Prostate gland (tissue), 2 donors: ENCODE data around the gene PCYOX1L. TPM values are rescaled to one million over a fixed set of nuclear protein-coding genes. Genes with fewer than 3 reads are reported as not detected.

Experiments used
- DNase-seq: peaks from one replicate; pipeline ENCODE4 v3.0.0-alpha.2; 2019; ENCODE audit warnings: low spot score
- H3K27ac ChIP-seq, 2 donors: fragments of 200-600 bp; sonication (generic); 2 replicates each; pipeline ENCODE4 v1.5.1; 2017 to 2019
- H3K27me3 ChIP-seq: fragments of 200-600 bp; sonication (generic); replicated peaks from 2 replicates; pipeline ENCODE4 v1.5.1; 2019; ENCODE audit not compliant: insufficient read depth
- H3K36me3 ChIP-seq, 2 donors: fragments of 200-600 bp; sonication (generic); 1 replicate in 1 of 2; 2 replicates in 1 of 2; pipeline versions ENCODE4 v1.5.1 to v1.8.1; 2017 to 2019
- H3K4me1 ChIP-seq: fragments of 200-600 bp; sonication (generic); replicated peaks from 2 replicates; pipeline ENCODE4 v1.5.1; 2019
- H3K4me3 ChIP-seq, 2 donors: fragments of 200-600 bp; sonication (generic); 2 replicates each; pipeline ENCODE4 v1.5.1; 2017 to 2019
- H3K9me3 ChIP-seq: fragments of 200-600 bp; sonication (generic); 2 replicates; pipeline ENCODE4 v1.5.1; 2017
- POLR2A ChIP-seq: fragments of 450-650 bp; IDR thresholded peaks from one replicate; pipeline ENCODE4 v1.6.1; 2016; ENCODE audit warnings: antibody characterized with exemption, mild to moderate bottlenecking
- POLR2AphosphoS5 ChIP-seq: sonication (generic); formaldehyde crosslinking; IDR thresholded peaks from one replicate; pipeline ENCODE4 v1.6.1; 2017; ENCODE audit warnings: antibody characterized with exemption
- WGBS: methylation state at CpG from one replicate; pipeline ENCODE4 v1.1.5; 2018; 5-methylcytosine and 5-hydroxymethylcytosine counted together
- intact Hi-C: fragments of 100-400 bp; cut with DNase I; formaldehyde crosslinking; loops from one replicate; pipeline ENCODE4 v1.14.2; 2022
- total RNA-seq, 2 donors: library from RNA; depleted of rRNA; stranded (reverse); fragments of >200 nt; gene quantifications; one replicate each; pipeline ENCODE4 v1.1.0, GENCODE V29; 2016
- TF ChIP-seq, protein P1 (sequence below), 4 experiments: fragments of 200-600 bp in 2 of 4; fragments of 450-650 bp in 2 of 4; sonication (generic) in 2 of 4; IDR thresholded peaks; 1 replicate in 3 of 4; 2 replicates in 1 of 4; pipeline ENCODE4 v1.5.1; 2016 to 2019; ENCODE audit warnings: antibody characterized with exemption in 4 of 4, mild to moderate bottlenecking in 2 of 4, moderate library complexity in 2 of 4

Gene PCYOX1L
- total RNA-seq, 2 donors from 2014 or later: 7.7 to 20.7 TPM

GRCh38 chr5:149410071-149410470 is 52.2 kb downstream of the PCYOX1L start:
- Histone ChIP-seq H3K4me3 (peak overlapping the region; percentile 37 to 44), H3K27ac (peak overlapping the region; percentile 82 to 89), H3K27me3 (no peaks in the 10 kb centered on the region), H3K9me3 (no peaks in the 10 kb centered on the region), H3K36me3 (no peaks in the 10 kb centered on the region), H3K4me1 (no peaks in the 10 kb centered on the region)
- TF ChIP-seq POLR2A: no peak
- no peak for TF ChIP-seq POLR2AphosphoS5
- TF ChIP-seq, protein P1, sequence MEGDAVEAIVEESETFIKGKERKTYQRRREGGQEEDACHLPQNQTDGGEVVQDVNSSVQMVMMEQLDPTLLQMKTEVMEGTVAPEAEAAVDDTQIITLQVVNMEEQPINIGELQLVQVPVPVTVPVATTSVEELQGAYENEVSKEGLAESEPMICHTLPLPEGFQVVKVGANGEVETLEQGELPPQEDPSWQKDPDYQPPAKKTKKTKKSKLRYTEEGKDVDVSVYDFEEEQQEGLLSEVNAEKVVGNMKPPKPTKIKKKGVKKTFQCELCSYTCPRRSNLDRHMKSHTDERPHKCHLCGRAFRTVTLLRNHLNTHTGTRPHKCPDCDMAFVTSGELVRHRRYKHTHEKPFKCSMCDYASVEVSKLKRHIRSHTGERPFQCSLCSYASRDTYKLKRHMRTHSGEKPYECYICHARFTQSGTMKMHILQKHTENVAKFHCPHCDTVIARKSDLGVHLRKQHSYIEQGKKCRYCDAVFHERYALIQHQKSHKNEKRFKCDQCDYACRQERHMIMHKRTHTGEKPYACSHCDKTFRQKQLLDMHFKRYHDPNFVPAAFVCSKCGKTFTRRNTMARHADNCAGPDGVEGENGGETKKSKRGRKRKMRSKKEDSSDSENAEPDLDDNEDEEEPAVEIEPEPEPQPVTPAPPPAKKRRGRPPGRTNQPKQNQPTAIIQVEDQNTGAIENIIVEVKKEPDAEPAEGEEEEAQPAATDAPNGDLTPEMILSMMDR (IDR thresholded peaks at IDR 0.05): no peak
- DNase-seq: no peak
- 77% methylated on average over 6 of the region's 7 CpGs for WGBS
- intact Hi-C loops: no loop called here

DNA sequence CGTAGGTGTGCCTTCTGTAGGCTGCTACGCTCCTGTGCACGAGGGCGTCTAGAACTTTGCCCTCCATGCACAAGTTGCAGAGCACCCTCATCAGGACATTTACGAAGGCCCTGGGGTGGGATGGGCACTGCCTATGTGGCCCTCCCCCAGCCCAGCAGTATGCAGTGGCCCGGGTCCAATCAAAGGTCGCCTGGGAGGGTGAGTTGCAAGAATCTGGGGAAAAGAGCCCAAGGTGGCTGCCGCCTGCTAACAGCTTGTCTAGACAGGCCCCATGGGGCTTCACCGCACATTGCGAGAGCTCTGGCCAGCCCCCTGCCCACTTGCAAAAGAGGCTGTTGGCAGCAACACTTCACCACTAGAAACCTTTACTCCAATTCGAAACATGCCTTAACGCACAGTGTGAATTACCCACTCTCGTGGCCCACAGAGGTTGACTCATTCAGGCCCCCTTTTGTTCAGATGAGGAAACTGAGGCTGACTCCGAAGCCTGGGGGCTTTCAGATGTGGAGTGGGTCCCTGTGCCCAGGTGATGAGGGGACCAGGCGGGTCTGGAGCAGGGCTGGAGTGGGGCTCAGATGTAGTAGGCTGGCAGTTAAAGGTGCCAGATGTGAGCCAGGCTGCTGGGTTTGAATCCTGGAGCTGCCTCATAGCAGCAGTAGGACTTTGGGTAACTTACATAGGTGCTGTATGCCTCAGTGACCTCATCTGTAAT is 53.0 kb downstream of the PCYOX1L start:
- intact Hi-C loops: no loop called here
- no peaks in the 10 kb centered on the region for H3K27me3 ChIP-seq
- no peak for DNase-seq
- no peaks in the 10 kb centered on the region for H3K36me3 ChIP-seq
- no peaks in the 10 kb centered on the region for H3K4me1 ChIP-seq
- WGBS: 43% methylated on average over 15 of the region's 15 CpGs
- no peaks in the 10 kb centered on the region for H3K9me3 ChIP-seq
- H3K27ac ChIP-seq: peak overlapping the region; percentile 82 to 89
- TF ChIP-seq, protein P1 (IDR thresholded peaks at IDR 0.05): no peak
- TF ChIP-seq POLR2A (no peak), POLR2AphosphoS5 (no peak)
- peak overlapping the region; percentile 37 to 44 for H3K4me3 ChIP-seq

DNA sequence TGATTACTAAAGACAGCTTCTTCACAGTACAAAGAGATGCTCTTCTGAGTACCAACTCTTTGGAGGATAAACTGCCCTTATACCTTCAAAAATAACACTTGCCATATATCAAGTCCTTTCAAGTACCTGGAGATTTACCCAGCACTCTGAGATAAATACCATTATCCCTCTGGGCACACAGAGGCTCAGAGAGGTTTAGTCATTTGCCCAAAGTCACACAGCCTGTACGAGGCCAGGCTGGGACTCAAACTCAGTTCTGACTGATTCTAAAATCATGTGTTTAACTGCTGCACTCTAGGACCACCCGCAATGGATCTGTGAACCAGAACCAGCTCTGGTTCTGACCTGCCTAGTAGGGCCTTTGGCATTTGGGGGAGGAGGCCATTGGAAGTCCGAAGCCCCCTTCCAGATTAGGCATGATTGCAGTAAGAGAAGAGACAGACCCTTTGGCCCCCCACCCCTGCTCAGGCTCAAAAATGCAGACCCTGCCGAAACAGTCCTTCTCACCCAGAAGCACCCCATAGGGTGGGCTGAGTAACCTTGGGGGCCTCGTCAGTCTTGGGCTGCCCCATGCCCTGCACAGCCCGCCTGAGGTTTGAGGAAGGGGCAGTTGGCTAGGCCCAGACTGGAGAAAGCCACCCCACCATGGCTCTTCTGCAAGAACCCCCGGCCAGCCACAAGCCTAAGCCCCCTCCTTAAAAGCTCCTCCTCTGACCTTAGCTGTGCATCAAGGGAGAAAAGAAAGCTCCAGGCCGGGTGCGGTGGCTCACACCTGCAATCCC is 54.1 kb downstream of the PCYOX1L start:
- Histone ChIP-seq H3K9me3 (no peaks in the 10 kb centered on the region), H3K4me1 (no peaks in the 10 kb centered on the region), H3K4me3 (peak overlapping the region; percentile 37 to 44), H3K36me3 (no peaks in the 10 kb centered on the region), H3K27ac (peak overlapping the region; percentile 82 to 89), H3K27me3 (no peaks in the 10 kb centered on the region)
- TF ChIP-seq POLR2AphosphoS5: no peak
- TF ChIP-seq, protein P1 (IDR thresholded peaks at IDR 0.05): no peak
- WGBS: 65% methylated on average over 9 of the region's 9 CpGs
- no peak for DNase-seq
- intact Hi-C loops: no loop called here

GRCh38 chr5:149412783-149413476 is 55.1 kb downstream of the PCYOX1L start:
- Histone ChIP-seq H3K9me3 (no peaks in the 10 kb centered on the region), H3K36me3 (no peaks in the 10 kb centered on the region), H3K27ac (peak overlapping the region; percentile 82 to 89), H3K4me1 (no peaks in the 10 kb centered on the region), H3K4me3 (peak overlapping the region; percentile 37 to 44), H3K27me3 (no peaks in the 10 kb centered on the region)
- no peak for DNase-seq
- 68% methylated on average over 8 of the region's 8 CpGs for WGBS
- intact Hi-C loops: no loop called here
- peak; percentile 28 for TF ChIP-seq POLR2AphosphoS5
- no peak for TF ChIP-seq POLR2A
